Ascending aorta (tissue), 2 donors: ENCODE measurements around the gene EFNB1. TPM values are rescaled to one million over a fixed set of nuclear protein-coding genes. Genes with fewer than 3 reads are reported as not detected.

ENCODE experiments used
- DNase-seq, 2 donors: peaks; one replicate each; pipeline ENCODE4 v3.0.0-alpha.2; 2019; ENCODE audit warnings: low spot score in 2 of 2
- H3K27ac ChIP-seq, 2 donors: fragments of 200-600 bp; sonication (generic); one replicate each; pipeline ENCODE4 v1.5.1; 2016 to 2017; ENCODE audit warnings: mild to moderate bottlenecking in 1 of 2
- H3K27me3 ChIP-seq: fragments of 200-600 bp; sonication (generic); one replicate; pipeline ENCODE4 v1.5.1; 2017
- H3K36me3 ChIP-seq, 2 donors: fragments of 200-600 bp; sonication (generic); one replicate each; pipeline ENCODE4 v1.5.1; 2016
- H3K4me1 ChIP-seq, 2 donors: fragments of 200-600 bp; sonication (generic); one replicate each; pipeline ENCODE4 v1.5.1; 2016 to 2017; ENCODE audit warnings: mild to moderate bottlenecking in 1 of 2
- H3K4me3 ChIP-seq, 2 donors: fragments of 200-600 bp; sonication (generic); one replicate each; pipeline ENCODE4 v1.5.1; 2016 to 2017; ENCODE audit warnings: mild to moderate bottlenecking in 1 of 2
- H3K9me3 ChIP-seq, 2 donors: fragments of 200-600 bp; sonication (generic); one replicate each; pipeline ENCODE4 v1.5.1; 2016
- intact Hi-C: fragments of 100-400 bp; cut with DNase I; formaldehyde crosslinking; loops from one replicate; pipeline ENCODE4 v1.15.1; 2023
- total RNA-seq: library from RNA; depleted of rRNA; stranded (reverse); fragments of >200 nt; gene quantifications from one replicate; pipeline ENCODE4 v1.1.0, GENCODE V29; 2016
- TF ChIP-seq, protein P1 (sequence below), 3 experiments: fragments of 200-600 bp in 2 of 3; fragments of 450-650 bp in 1 of 3; sonication (generic) in 2 of 3; IDR thresholded peaks; one replicate each; pipeline ENCODE4 v1.5.1; 2016 to 2019; ENCODE audit warnings: antibody characterized with exemption in 3 of 3, mild to moderate bottlenecking in 1 of 3, moderate library complexity in 1 of 3

EFNB1 gene
- total RNA-seq, 1 donor from 2014 or later: 53.4 TPM

DNA sequence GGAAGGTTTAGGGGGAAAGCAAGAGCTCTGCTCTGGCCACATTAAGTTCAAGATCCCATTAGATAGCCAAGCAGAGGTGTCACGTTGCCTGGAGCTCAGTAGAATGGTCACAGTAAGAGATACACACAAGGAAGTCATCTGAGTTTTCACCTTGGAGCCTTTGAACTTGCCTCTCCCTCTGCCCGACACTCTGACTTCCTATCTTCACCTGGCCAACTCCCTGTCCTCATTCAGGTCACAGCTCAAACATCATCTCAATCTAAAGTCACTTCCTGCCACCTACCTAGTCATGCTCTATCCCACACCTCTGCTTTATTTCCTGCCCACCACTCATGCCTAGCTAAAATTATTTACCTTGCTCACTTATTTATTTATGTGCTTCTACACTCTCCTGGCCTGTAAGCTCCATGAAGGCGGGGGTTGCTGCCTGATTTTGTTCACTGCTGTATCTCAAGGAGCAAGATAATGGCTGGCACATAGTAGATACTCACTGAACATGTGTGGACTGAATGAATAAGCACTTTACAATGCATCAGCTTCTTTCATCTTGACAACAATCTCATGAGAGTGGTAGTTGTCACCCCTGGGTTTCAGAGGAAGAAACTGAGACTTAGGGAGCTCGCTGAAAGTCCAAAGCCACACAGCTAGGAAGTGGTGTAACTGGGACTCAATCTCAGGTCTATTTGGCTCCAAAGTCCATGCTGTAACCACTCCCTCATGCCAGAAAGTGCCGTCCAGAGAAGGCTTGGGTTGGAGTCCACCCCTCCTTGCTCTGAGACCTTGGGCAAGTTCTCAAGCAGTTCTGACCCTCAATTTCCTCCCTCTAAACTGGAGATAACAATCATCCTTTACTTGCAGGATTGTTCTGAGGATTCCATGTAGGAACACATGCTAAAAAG is 40.3 kb downstream of the EFNB1 start:
- DNase-seq: no peak
- H3K27me3 ChIP-seq: peaks cover 6% of the 10 kb centered on the region
- intact Hi-C loops: no loop called here
- no peaks in the 10 kb centered on the region for H3K4me1 ChIP-seq
- no peaks in the 10 kb centered on the region for H3K36me3 ChIP-seq
- H3K9me3 ChIP-seq: no peaks in the 10 kb centered on the region
- no peak overlapping the region for H3K27ac ChIP-seq
- TF ChIP-seq, protein P1, sequence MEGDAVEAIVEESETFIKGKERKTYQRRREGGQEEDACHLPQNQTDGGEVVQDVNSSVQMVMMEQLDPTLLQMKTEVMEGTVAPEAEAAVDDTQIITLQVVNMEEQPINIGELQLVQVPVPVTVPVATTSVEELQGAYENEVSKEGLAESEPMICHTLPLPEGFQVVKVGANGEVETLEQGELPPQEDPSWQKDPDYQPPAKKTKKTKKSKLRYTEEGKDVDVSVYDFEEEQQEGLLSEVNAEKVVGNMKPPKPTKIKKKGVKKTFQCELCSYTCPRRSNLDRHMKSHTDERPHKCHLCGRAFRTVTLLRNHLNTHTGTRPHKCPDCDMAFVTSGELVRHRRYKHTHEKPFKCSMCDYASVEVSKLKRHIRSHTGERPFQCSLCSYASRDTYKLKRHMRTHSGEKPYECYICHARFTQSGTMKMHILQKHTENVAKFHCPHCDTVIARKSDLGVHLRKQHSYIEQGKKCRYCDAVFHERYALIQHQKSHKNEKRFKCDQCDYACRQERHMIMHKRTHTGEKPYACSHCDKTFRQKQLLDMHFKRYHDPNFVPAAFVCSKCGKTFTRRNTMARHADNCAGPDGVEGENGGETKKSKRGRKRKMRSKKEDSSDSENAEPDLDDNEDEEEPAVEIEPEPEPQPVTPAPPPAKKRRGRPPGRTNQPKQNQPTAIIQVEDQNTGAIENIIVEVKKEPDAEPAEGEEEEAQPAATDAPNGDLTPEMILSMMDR (IDR thresholded peaks at IDR 0.05): no peak
- H3K4me3 ChIP-seq: no peak overlapping the region

DNA sequence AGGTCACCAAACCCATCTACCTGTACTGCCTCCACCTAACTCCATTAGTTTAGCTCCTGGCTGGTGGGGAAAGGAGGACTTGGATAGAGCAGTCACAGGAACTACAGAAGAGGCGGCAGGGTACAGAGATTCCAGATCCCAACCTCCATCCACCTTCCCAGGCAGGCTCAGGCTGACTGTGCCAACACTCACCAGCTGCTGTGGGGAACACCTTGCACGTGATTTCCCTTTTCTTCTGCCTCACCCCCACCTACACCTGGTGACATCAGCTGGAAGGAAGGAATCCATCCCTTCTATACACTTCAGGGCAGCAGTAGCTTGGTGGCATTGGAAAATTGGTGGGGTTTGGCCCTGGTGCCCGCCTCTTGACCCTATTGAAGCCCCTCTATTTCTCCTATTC is 41.5 kb downstream of the EFNB1 start:
- Histone ChIP-seq H3K36me3 (no peaks in the 10 kb centered on the region), H3K4me1 (no peaks in the 10 kb centered on the region), H3K27me3 (peaks cover 6% of the 10 kb centered on the region), H3K9me3 (no peaks in the 10 kb centered on the region), H3K27ac (no peak overlapping the region), H3K4me3 (no peak overlapping the region)
- no peak for DNase-seq
- intact Hi-C loops: no loop called here
- TF ChIP-seq, protein P1 (IDR thresholded peaks at IDR 0.05): no peak

DNA sequence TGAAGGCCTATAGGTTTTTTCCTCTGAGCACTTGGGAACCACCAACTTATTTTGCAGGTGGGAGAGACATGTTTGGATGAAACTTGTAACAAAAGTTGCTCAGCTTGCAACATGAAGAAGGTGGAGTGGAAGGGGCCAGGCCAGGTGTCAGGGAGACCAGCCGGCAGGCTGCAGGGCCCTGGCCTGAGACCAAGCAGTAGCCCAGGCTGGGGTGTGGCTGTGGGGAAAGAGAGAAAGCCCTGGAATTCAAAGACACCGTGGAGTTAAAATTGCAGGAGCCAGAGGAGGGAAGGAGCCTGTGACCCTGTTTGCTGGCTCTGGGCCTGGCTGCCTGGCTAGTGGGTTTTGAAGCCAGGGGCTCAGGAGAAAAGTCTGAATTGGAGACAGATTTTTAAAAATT is 43.4 kb downstream of the EFNB1 start:
- Histone ChIP-seq H3K27ac (no peak overlapping the region), H3K4me3 (no peak overlapping the region), H3K9me3 (no peaks in the 10 kb centered on the region), H3K36me3 (no peaks in the 10 kb centered on the region), H3K4me1 (no peaks in the 10 kb centered on the region), H3K27me3 (peaks cover 6% of the 10 kb centered on the region)
- TF ChIP-seq, protein P1 (IDR thresholded peaks at IDR 0.05): no peak
- intact Hi-C loops: no loop called here
- no peak for DNase-seq

DNA sequence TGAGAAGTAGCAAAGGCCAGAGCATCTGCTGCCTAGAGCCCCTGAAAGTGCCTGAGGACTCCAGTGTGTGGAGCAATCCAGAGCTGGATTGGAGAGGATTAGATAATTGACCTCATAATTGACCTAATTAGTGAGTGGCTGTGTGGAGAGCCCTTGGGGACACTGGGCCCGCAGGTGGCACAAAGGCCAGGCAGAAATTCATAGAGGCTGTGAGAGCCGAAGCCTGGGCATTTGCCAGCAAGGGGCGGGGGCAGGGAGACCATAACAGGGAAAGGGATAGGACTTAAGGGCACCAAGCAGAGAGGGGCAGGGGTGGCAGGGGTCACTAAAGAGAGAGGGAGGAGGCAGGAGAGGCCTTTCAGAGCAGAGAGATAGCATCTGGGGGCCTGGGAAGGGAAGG is 45.3 kb downstream of the EFNB1 start:
- H3K27ac ChIP-seq: no peak overlapping the region
- intact Hi-C loops: no loop called here

DNA sequence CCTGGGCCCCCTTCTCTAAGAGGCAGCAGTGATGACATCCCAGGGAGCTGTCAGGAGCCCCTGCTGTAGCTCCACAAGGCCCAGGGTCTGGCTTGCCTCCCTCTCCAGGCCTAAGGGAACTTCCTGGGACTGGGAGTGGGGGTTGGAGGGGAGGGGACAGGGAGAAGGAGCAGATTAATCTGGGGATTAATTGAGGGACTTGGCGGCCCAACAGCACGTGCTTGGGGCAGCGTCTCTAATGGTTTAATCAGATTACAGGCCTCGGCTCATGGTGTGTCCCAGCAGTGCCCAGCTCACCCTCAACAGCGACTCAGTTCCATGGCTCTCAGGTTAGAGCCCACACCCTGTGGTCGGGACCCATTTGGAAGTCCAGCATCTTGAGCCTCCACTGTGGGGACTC is 47.9 kb downstream of the EFNB1 start:
- peaks cover 6% of the 10 kb centered on the region for H3K27me3 ChIP-seq
- TF ChIP-seq, protein P1 (IDR thresholded peaks at IDR 0.05): no peak
- H3K4me3 ChIP-seq: no peak overlapping the region
- no peaks in the 10 kb centered on the region for H3K36me3 ChIP-seq
- no peak overlapping the region for H3K27ac ChIP-seq
- no peak for DNase-seq
- H3K9me3 ChIP-seq: no peaks in the 10 kb centered on the region
- intact Hi-C loops: no loop called here
- no peaks in the 10 kb centered on the region for H3K4me1 ChIP-seq

More for the DNA sequence above, 45.3 kb downstream of the EFNB1 start:
- Histone ChIP-seq H3K9me3 (no peaks in the 10 kb centered on the region), H3K4me1 (no peaks in the 10 kb centered on the region), H3K36me3 (no peaks in the 10 kb centered on the region), H3K4me3 (no peak overlapping the region), H3K27me3 (peaks cover 6% of the 10 kb centered on the region)
- DNase-seq: no peak
- TF ChIP-seq, protein P1 (IDR thresholded peaks at IDR 0.05): no peak
